HG03064 (cell line): Measurements from ENCODE around the gene SBF2.

Experiments used
- ATAC-seq: cut with Tn5 transposase; IDR thresholded peaks from one replicate; pipeline ENCODE4 v1.9.1; 2021; ENCODE audit warnings: low read depth; ENCODE audit not compliant: unreplicated experiment

SBF2 gene

GRCh38 chr11:9740202-9740883 is 553.7 kb downstream of the SBF2 start:
- ATAC-seq: no peak

- peak; percentile 72 for ATAC-seq
These were observed 554.7 kb downstream of the SBF2 start for GRCh38 chr11:9739123-9739900.

GRCh38 chr11:9738707-9739106 is 555.3 kb downstream of the SBF2 start:
- no peak for ATAC-seq

DNA sequence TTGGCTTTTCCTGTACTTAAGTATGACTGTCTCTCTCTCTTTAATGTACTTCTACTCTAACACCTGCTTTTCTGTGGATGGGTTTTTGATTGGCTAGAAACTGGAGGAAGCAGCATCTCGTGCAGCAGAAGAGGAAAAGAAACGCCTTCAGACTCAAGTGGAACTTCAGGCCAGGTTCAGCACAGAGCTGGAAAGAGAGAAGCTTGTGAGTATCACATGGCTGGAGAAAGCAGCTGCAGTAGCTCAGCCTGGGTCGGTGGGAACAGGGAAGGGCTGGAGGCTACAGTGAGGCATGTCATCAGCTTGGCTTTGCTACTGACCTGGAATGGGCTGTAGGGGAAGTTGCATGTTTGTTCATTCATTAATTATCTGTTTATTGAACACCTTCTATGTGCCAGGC is 555.9 kb downstream of the SBF2 start:
- ATAC-seq: no peak

- ATAC-seq: no peak
These were observed 557.7 kb downstream of the SBF2 start for GRCh38 chr11:9736365-9736764.

DNA sequence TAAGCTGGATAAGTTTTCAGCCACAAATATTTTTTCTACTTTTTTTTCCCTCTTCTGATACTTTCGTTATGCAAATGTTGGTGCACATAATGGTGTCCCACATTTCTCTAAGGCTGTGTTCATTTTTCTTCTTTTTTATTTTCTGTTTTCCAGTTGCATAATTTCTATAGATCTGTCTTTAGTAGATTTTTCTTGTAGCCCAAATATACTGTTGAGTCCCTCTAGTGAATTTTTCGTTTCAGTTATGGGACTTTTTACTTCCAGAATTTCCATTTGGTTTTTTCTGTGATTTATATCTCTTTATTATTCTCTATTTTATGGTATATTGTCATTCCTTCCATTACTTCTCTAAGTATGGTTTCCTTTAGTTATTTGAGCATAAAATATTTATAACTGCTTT is 558.1 kb downstream of the SBF2 start:
- no peak for ATAC-seq

DNA sequence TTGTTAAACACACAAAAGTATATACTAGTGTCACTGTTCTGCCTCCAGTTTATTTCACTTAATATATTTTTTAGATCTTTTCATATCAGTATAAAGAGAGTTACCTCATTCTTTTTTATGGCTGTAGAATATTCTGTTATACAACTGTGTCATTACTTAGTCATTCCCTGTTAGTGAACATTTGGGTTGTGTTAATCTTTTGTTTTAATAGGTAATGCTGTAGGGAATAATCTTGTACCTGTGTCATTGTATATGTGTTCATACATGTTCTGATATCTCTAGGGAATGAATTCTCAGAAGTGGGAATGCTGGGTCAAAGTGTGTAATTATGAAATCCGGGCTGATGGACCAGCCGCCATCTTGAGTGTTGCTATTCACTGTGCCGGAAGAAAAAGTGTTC is 558.8 kb downstream of the SBF2 start:
- no peak for ATAC-seq

DNA sequence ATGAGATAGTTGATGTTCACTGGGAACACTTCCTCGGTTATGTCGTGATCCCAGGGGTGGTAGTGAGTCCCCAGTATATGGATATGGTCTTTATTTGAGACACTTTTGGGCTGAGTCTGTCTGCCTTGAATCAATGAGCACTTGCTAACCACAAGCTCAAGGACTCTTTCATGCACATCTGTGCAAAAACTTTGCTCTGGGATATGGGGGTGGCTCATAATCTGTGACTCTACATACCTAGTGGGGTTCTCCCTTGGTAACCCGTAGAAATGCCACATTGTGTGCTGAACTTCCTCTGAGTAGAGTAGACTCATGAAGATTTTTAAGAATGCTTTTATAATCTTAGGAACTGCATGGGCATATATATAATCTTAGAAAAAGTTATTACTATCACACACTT is 560.8 kb downstream of the SBF2 start:
- no peak for ATAC-seq

GRCh38 chr11:9732453-9732852 is 561.6 kb downstream of the SBF2 start:
- no peak for ATAC-seq

DNA sequence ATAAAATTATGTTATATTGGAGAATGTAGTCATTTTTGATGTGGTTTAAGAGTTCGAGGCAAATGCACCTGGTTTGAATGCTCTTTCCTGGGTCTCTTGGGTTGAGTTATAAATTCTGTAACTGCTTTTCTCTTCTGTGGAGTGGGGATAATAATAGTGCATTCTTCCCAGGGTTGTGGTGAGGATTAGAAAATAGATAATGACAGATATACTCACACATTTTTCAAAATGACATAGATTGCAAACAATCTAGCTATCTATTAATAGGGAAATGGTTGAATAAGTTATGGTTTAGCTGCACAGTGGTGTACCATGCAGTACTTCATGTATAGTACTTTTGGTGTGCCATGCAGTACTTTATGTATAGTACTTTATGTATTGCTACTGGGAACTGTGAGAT is 562.8 kb downstream of the SBF2 start:
- ATAC-seq: no peak
